Measurements from ENCODE around the gene TNIP2.

GRCh38 chr4:2791518-2792395 lies 35.6 kb upstream of the TNIP2 start:
- TF ChIP-seq CTCF (conservative IDR thresholded peaks at IDR 0.05; ENCODE audit: low read length) = no peak
- TF ChIP-seq EZH2phosphoT487 (IDR thresholded peaks at IDR 0.05; ENCODE audit: borderline replicate concordance, low read depth, low read length) = no peak
